ENCODE results near the gene EVA1A. TPM values are rescaled to one million over a fixed set of nuclear protein-coding genes. Genes with fewer than 3 reads are reported as not detected.

Gene EVA1A
- total RNA-seq, 1 experiment from 2014 or later: not detected

DNA sequence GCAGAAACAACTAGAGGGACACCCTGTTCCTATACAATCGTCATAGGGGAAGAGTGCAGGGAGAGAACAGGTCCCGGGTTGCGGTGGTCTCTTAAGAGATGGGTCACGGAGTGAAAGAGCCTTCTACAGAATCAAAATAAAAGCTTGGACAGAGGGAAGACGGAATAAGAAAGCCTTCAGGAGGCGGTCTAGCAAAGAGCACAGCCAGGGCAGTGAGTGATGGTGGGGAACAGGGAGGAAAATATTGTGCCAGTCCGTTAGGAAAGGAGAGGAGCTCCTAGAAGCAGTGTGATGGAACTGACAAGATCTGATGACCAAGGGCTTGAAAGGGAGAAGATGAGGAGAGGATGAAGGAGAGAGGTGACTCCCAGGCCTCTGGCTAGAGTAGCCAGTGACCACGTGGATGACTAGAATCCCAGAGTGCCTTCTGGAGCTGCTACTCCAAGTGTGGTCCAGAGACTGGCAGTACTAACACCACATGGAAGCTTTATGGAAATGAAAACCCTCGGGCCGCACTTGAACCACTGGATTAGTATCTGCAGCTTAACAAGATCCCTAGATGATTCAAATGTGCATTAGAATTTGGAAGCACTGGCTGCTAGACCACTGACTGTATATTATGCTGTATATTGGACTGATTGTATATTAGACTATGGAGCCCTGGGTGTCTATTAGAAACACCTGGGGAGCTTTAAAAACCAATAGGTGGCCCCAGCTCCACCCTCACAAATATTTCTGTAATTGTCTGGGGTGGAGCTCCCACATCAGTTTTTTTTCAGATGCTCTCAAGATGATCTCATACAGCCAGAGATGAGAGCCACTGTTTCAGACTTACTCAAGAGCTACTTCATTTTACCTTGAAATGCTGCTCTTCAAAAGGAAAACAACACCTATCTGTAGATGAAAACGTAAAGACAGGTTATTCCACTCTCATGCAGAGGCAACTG, 1.1 kb upstream of the EVA1A start:
- Histone ChIP-seq H3K4me3 (no peak overlapping the region), H3K27ac (no peak overlapping the region), H3K27me3 (peaks cover 32% of the 10 kb centered on the region), H3K9me3 (replicated peaks) (no peaks in the 10 kb centered on the region), H3K36me3 (no peaks in the 10 kb centered on the region), H3K4me1 (no peaks in the 10 kb centered on the region)
- DNase-seq: no peak

DNA sequence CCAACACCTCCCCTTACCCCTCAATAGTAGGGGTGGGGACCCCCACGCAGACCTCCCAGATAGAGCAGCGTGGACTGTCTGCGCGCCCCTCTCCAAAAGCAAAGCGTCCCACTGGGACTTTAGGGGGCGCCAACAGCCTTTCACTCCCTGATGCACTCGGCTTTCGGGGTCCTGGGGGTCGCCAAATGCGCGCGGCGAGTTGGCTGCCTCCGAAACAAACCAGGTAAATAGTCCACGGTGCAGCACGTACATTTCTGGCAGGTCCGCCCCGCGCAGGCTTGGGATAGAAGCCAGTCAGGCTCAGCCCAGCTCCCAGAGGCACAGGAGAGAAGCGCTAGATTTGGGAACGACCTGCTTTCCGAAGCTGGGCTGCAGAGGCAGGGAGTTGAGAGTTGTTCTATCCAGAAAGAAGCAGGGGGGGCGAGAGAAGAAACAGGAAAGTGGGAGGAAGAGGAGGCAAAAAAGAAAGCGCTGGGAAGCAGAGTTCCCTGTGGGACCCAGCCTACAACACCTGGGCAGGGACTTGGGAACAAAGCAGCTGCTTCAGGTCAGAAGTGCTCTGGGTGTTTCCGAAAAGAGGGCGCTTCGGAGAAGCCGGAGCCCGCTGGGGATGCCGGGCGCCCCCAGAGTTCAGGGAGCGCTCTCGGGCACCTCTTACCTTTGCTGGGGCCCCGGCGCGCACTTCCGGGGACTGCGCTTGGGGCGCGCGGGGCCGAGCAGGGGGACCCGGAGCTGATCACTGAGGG, 544 bp downstream of the EVA1A start:
- H3K36me3 ChIP-seq: no peaks in the 10 kb centered on the region
- H3K4me1 ChIP-seq: no peaks in the 10 kb centered on the region
- no peaks in the 10 kb centered on the region for H3K9me3 ChIP-seq (replicated peaks)
- H3K4me3 ChIP-seq: no peak overlapping the region
- no peak for DNase-seq
- no peak overlapping the region for H3K27ac ChIP-seq
- H3K27me3 ChIP-seq: peaks cover 19% of the 10 kb centered on the region

DNA sequence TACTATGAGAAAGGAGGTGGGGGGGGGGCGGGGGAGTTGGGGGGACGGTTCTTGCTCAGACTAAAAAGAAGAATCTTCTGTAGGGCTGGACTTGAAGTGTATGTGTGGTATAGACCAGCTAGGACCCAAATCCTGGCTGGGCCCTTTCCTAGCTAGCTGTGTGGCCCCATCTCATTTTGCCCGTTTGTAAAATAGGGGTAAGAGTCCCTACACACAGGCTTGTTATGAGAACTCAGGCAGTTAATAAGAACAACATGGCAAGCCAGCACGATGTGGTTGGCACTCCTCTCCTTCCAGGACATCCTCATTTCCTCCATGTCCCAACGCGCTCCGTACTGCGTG, 1.1 kb downstream of the EVA1A start:
- no peak overlapping the region for H3K27ac ChIP-seq
- no peaks in the 10 kb centered on the region for H3K4me1 ChIP-seq
- no peak overlapping the region for H3K4me3 ChIP-seq
- no peak for DNase-seq
- peaks cover 18% of the 10 kb centered on the region for H3K27me3 ChIP-seq
- no peaks in the 10 kb centered on the region for H3K36me3 ChIP-seq
- H3K9me3 ChIP-seq (replicated peaks): no peaks in the 10 kb centered on the region

DNA sequence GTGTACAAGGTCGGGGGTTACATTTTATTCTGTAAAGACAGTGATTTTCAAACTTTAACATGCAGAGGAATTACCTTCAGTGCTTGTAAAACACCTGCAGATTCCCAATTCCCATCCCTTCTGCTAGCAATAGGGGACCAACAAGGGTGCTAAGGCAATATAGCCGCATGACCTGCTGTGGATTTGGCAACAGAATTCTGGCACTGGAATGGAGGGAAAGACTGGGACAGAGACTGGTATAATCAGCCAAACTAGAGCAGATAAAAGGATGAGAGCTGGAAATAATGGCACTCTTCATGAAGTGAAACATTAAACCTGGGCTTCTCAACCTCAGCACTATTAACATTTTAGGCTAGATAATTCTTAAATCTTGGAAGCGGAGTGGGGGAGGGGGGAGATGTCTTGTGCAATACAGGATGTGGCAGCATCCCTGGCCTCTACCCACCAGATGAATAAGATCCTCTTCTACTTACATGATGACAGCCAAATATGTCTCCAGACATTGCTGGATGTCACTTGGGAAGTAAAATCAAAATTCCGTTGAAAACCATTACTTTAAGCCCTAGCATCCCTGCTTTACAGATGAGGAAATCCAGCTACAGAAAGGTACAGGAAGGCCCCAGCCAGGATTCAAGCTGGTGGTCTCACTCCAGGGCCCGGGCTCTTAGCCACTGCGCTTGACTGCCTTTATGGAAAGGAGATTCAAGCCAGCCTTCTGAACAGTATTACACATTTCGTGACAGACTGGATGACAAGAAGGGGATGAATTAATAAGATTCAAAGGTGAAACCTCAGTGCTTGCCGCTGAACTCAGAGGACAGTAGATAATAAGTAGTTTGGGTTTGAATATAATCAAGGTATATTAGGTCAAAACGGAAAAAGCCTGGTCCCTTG, 1.7 kb downstream of the EVA1A start:
- Histone ChIP-seq H3K36me3 (no peaks in the 10 kb centered on the region), H3K4me1 (no peaks in the 10 kb centered on the region), H3K4me3 (no peak overlapping the region), H3K27me3 (peaks cover 18% of the 10 kb centered on the region), H3K27ac (no peak overlapping the region), H3K9me3 (replicated peaks) (no peaks in the 10 kb centered on the region)
- DNase-seq: no peak

- no peaks in the 10 kb centered on the region for H3K36me3 ChIP-seq
- no peaks in the 10 kb centered on the region for H3K9me3 ChIP-seq (replicated peaks)
- no peak overlapping the region for H3K4me3 ChIP-seq
- no peak overlapping the region for H3K27ac ChIP-seq
- no peaks in the 10 kb centered on the region for H3K4me1 ChIP-seq
- peaks cover 16% of the 10 kb centered on the region for H3K27me3 ChIP-seq
- no peak for DNase-seq
These were observed 2.6 kb downstream of the EVA1A start for GRCh38 chr2:75558136-75558535.

- no peaks in the 10 kb centered on the region for H3K9me3 ChIP-seq (replicated peaks)
- no peak overlapping the region for H3K27ac ChIP-seq
- H3K36me3 ChIP-seq: no peaks in the 10 kb centered on the region
- peaks cover 10% of the 10 kb centered on the region for H3K27me3 ChIP-seq
- no peaks in the 10 kb centered on the region for H3K4me1 ChIP-seq
- no peak for DNase-seq
- H3K4me3 ChIP-seq: no peak overlapping the region
These were observed 3.1 kb downstream of the EVA1A start for GRCh38 chr2:75557474-75558133.

- Histone ChIP-seq H3K4me1 (no peaks in the 10 kb centered on the region), H3K4me3 (no peak overlapping the region), H3K27me3 (peaks cover 6% of the 10 kb centered on the region), H3K9me3 (replicated peaks) (no peaks in the 10 kb centered on the region), H3K27ac (no peak overlapping the region), H3K36me3 (no peaks in the 10 kb centered on the region)
- DNase-seq: peak; percentile 11 to 37
These were observed 3.9 kb downstream of the EVA1A start for GRCh38 chr2:75556679-75557366.

- no peaks in the 10 kb centered on the region for H3K36me3 ChIP-seq
These were observed 5.0 kb downstream of the EVA1A start for GRCh38 chr2:75555701-75556100.

GRCh38 chr2:75553935-75554531, 6.7 kb downstream of the EVA1A start:
- no peaks in the 10 kb centered on the region for H3K4me1 ChIP-seq
- H3K36me3 ChIP-seq: no peaks in the 10 kb centered on the region
- peak in 1 of 2 experiments; percentile 40 for DNase-seq
- no peak overlapping the region for H3K4me3 ChIP-seq
- H3K27me3 ChIP-seq: peaks cover 5% of the 10 kb centered on the region
- no peak overlapping the region for H3K27ac ChIP-seq
- no peaks in the 10 kb centered on the region for H3K9me3 ChIP-seq (replicated peaks)

More at GRCh38 chr2:75555701-75556100, 5.0 kb downstream of the EVA1A start:
- Histone ChIP-seq H3K4me1 (no peaks in the 10 kb centered on the region), H3K9me3 (replicated peaks) (no peaks in the 10 kb centered on the region), H3K4me3 (no peak overlapping the region), H3K27ac (no peak overlapping the region), H3K27me3 (peaks cover 6% of the 10 kb centered on the region)
- no peak for DNase-seq

DNA sequence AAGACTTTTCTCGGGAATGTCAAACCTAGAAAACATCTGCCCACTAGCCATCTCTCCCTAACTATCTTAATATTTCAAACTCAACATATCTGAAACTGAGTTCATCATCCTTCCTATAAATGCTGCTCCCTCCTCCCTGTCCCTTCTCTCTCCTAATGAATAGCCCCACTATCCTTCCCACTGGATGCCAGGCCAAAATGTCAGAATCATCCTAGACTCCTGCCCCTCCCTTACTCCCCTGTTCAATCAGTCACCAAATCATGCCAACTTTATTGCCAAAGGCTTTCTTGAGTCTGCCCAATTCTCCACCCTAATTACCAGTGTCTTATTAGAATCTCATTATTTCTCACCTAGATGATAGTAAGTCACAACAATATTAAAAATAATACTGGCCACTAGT, 8.5 kb downstream of the EVA1A start:
- no peak for DNase-seq
- no peak overlapping the region for H3K4me3 ChIP-seq
- H3K4me1 ChIP-seq: no peaks in the 10 kb centered on the region
- no peak overlapping the region for H3K27ac ChIP-seq
- H3K27me3 ChIP-seq: no peaks in the 10 kb centered on the region
- no peaks in the 10 kb centered on the region for H3K36me3 ChIP-seq
- no peaks in the 10 kb centered on the region for H3K9me3 ChIP-seq (replicated peaks)

DNA sequence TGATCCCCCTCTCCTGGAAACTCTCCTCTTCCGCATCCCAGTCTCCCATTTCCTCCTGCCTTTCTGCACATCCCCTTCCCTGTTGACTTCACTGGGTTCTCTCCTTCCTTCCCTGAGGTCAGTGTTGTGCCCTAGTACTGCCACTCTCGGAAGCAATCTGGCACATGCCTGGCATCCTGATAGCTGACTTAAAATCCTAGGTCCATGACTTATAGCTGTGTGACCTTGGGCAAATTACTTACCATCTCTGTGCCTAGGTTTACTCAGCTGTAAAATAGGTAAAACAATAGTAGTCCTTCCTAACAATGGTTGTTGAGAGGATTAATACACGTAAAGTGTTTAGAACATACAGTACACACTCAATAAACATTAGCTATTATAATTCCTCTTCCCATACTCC, 9.3 kb downstream of the EVA1A start:
- DNase-seq: no peak

DNA sequence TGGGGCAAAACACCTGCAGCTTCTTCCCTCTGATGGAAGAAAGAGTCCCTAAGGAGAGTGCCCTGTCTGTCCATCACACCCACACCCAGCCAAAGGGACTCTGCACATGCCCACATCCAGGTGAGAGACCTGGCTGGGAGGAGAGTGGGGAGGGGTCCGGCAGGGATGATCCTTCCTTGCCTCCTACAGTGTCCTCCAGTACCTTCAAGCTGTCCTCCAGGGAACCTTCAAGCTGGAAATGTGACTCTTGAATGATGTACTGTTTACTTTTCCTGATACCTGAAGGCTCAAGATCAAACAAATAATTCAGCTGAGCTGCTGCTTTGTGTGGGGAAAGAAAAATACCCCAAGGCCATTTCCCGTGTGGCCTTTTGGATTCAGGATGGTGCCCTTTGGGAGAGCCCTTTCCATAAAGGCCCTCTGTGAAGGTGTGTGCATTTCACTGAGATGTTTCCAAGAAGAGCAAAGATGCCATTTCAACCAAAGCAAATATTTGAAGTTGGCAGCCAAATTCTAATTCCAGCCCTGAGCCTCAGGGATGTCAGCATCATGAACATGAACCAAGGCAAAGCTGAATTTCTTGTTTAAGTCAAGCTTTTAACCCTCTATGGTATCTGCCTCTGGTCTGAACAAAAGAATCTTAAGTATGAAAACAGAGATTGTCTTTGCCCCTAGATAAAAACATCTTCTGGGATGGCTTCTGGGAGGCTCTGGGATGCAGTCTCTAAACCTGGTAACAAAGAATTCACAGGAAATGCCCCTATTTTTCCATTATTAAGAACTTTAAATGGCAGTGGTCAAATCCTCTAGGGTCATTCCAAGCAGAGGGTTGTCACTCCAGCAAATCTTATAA, 11.1 kb downstream of the EVA1A start:
- H3K27me3 ChIP-seq: no peaks in the 10 kb centered on the region
- H3K27ac ChIP-seq: no peak overlapping the region
- H3K4me1 ChIP-seq: no peaks in the 10 kb centered on the region
- no peaks in the 10 kb centered on the region for H3K36me3 ChIP-seq
- no peaks in the 10 kb centered on the region for H3K9me3 ChIP-seq (replicated peaks)
- no peak overlapping the region for H3K4me3 ChIP-seq
- no peak for DNase-seq

More for the DNA sequence above, 9.3 kb downstream of the EVA1A start:
- Histone ChIP-seq H3K27me3 (no peaks in the 10 kb centered on the region), H3K9me3 (replicated peaks) (no peaks in the 10 kb centered on the region), H3K4me1 (no peaks in the 10 kb centered on the region), H3K36me3 (no peaks in the 10 kb centered on the region), H3K4me3 (no peak overlapping the region), H3K27ac (no peak overlapping the region)

Data from SJCRH30 (cell line).